Measurements from ENCODE around the gene NRG2.

Gene NRG2

GRCh38 chr5:139822553-139823425, 220.3 kb downstream of the NRG2 start:
- DNase-seq (ENCODE audit: insufficient read length, low spot score) (no peak), FAIRE-seq (no peak)
- TF ChIP-seq POLR2A (IDR thresholded peaks at IDR 0.05; ENCODE audit: low read depth, low read length) = no peak

- no peak for DNase-seq (ENCODE audit: insufficient read length, low spot score)
- no peak for TF ChIP-seq POLR2A (IDR thresholded peaks at IDR 0.05; ENCODE audit: low read depth, low read length)
- FAIRE-seq = no peak
Observed at GRCh38 chr5:139821806-139822552, 221.1 kb downstream of the NRG2 start.

- no peak for DNase-seq (ENCODE audit: insufficient read length, low spot score)
- no peak for TF ChIP-seq POLR2A (IDR thresholded peaks at IDR 0.05; ENCODE audit: low read depth, low read length)
- FAIRE-seq = no peak
Observed at GRCh38 chr5:139820606-139821005, 222.5 kb downstream of the NRG2 start.

GRCh38 chr5:139820130-139820529, 223.0 kb downstream of the NRG2 start:
- TF ChIP-seq POLR2A (IDR thresholded peaks at IDR 0.05; ENCODE audit: low read depth, low read length) = no peak
- DNase-seq (ENCODE audit: insufficient read length, low spot score) (no peak), FAIRE-seq (no peak)

GRCh38 chr5:139817970-139818369, 225.1 kb downstream of the NRG2 start:
- FAIRE-seq (no peak), DNase-seq (ENCODE audit: insufficient read length, low spot score) (no peak)
- TF ChIP-seq POLR2A (IDR thresholded peaks at IDR 0.05; ENCODE audit: low read depth, low read length) = no peak

- no peak for TF ChIP-seq POLR2A (IDR thresholded peaks at IDR 0.05; ENCODE audit: low read depth, low read length)
- DNase-seq (ENCODE audit: insufficient read length, low spot score) (no peak), FAIRE-seq (no peak)
Observed at GRCh38 chr5:139817362-139817761, 225.7 kb downstream of the NRG2 start.

GRCh38 chr5:139816566-139816965, 226.5 kb downstream of the NRG2 start:
- FAIRE-seq (no peak), DNase-seq (ENCODE audit: insufficient read length, low spot score) (no peak)
- TF ChIP-seq POLR2A (IDR thresholded peaks at IDR 0.05; ENCODE audit: low read depth, low read length) = no peak

- DNase-seq (ENCODE audit: insufficient read length, low spot score) (no peak), FAIRE-seq (no peak)
- no peak for TF ChIP-seq POLR2A (IDR thresholded peaks at IDR 0.05; ENCODE audit: low read depth, low read length)
Observed at GRCh38 chr5:139814704-139815280, 228.3 kb downstream of the NRG2 start.

GRCh38 chr5:139814191-139814601, 228.9 kb downstream of the NRG2 start:
- no peak for DNase-seq (ENCODE audit: insufficient read length, low spot score)
- TF ChIP-seq POLR2A (IDR thresholded peaks at IDR 0.05; ENCODE audit: low read depth, low read length) = no peak
- no peak for FAIRE-seq

GRCh38 chr5:139812836-139813805, 230.0 kb downstream of the NRG2 start:
- FAIRE-seq (no peak), DNase-seq (ENCODE audit: insufficient read length, low spot score) (no peak)
- TF ChIP-seq POLR2A (IDR thresholded peaks at IDR 0.05; ENCODE audit: low read depth, low read length) = no peak

- no peak for TF ChIP-seq POLR2A (IDR thresholded peaks at IDR 0.05; ENCODE audit: low read depth, low read length)
- no peak for DNase-seq (ENCODE audit: insufficient read length, low spot score)
Observed at GRCh38 chr5:139812323-139812722, 230.8 kb downstream of the NRG2 start.

GRCh38 chr5:139811274-139811607, 231.9 kb downstream of the NRG2 start:
- DNase-seq (ENCODE audit: insufficient read length, low spot score) (no peak), FAIRE-seq (no peak)
- TF ChIP-seq POLR2A (IDR thresholded peaks at IDR 0.05; ENCODE audit: low read depth, low read length) = no peak

More at GRCh38 chr5:139812323-139812722, 230.8 kb downstream of the NRG2 start:
- no peak for FAIRE-seq

Measured in H54 (cell line).